H9 (cell line): ENCODE results near the gene FARP1. TPM values are rescaled to one million over a fixed set of nuclear protein-coding genes. Genes with fewer than 3 reads are reported as not detected.
A peak's percentile ranks its signal among the peaks of the same experiment; 100 is the strongest.

Source experiments
- DNase-seq: peaks from one replicate; pipeline ENCODE4 v3.0.0-alpha.2; 2017
- H2AFZ ChIP-seq: one replicate; pipeline ENCODE4 v1.6.1; 2013; ENCODE audit warnings: mild to moderate bottlenecking, low read length, control low read depth, moderate library complexity
- H2AK5ac ChIP-seq: 2 replicates; pipeline ENCODE4 v1.6.1; 2013; ENCODE audit warnings: low read length, control low read depth, mixed read lengths; ENCODE audit not compliant: insufficient read length
- H2BK120ac ChIP-seq: one replicate; pipeline ENCODE4 v1.6.1; 2013; ENCODE audit warnings: low read depth, mild to moderate bottlenecking, low read length, control low read depth, inconsistent platforms; ENCODE audit not compliant: poor library complexity, severe bottlenecking
- H2BK12ac ChIP-seq: 2 replicates; pipeline ENCODE4 v1.6.1; 2013; ENCODE audit warnings: low read length, control low read depth, mixed read lengths, low read depth; ENCODE audit not compliant: insufficient read length
- H2BK15ac ChIP-seq: 2 replicates; pipeline ENCODE4 v1.6.1; 2013; ENCODE audit warnings: low read depth, low read length, control low read depth
- H2BK20ac ChIP-seq: one replicate; pipeline ENCODE4 v1.6.1; 2013; ENCODE audit warnings: low read depth, mild to moderate bottlenecking, low read length, control low read depth, inconsistent platforms; ENCODE audit not compliant: poor library complexity, severe bottlenecking
- H2BK5ac ChIP-seq: 2 replicates; pipeline ENCODE4 v1.6.1; 2013; ENCODE audit warnings: low read length, control low read depth, mixed read lengths; ENCODE audit not compliant: insufficient read length
- H3K14ac ChIP-seq: 2 replicates; pipeline ENCODE4 v1.6.1; 2013; ENCODE audit warnings: low read length, control low read depth; ENCODE audit not compliant: insufficient read depth
- H3K18ac ChIP-seq: 2 replicates; pipeline ENCODE4 v1.6.1; 2013; ENCODE audit warnings: low read depth, mild to moderate bottlenecking, mixed read lengths, low read length, control low read depth; ENCODE audit not compliant: insufficient read length
- H3K23ac ChIP-seq: 2 replicates; pipeline ENCODE4 v1.6.1; 2013; ENCODE audit warnings: low read length, control low read depth, mixed read lengths, low read depth; ENCODE audit not compliant: insufficient read length
- H3K23me2 ChIP-seq: 2 replicates; pipeline ENCODE4 v1.6.1; 2013; ENCODE audit warnings: low read depth, mild to moderate bottlenecking, mixed read lengths, low read length, control low read depth; ENCODE audit not compliant: insufficient read length, poor library complexity, severe bottlenecking
- H3K27ac ChIP-seq: 2 replicates; pipeline ENCODE4 v1.5.1; 2013; ENCODE audit warnings: low read length, control low read depth, mixed read lengths, low read depth; ENCODE audit not compliant: insufficient read length
- H3K27me3 ChIP-seq: 2 replicates; pipeline ENCODE4 v1.6.1; 2013; ENCODE audit warnings: low read length, control low read depth, inconsistent platforms; ENCODE audit not compliant: insufficient read depth
- H3K4ac ChIP-seq: 2 replicates; pipeline ENCODE4 v1.6.1; 2013; ENCODE audit warnings: low read depth, mild to moderate bottlenecking, control low read depth, inconsistent platforms, low read length, moderate library complexity
- H3K4me1 ChIP-seq: 2 replicates; pipeline ENCODE4 v1.6.1; 2013; ENCODE audit warnings: low read length, control low read depth, inconsistent platforms; ENCODE audit not compliant: insufficient read depth
- H3K4me2 ChIP-seq: 2 replicates; pipeline ENCODE4 v1.6.1; 2013; ENCODE audit warnings: low read length, control low read depth, mixed read lengths; ENCODE audit not compliant: insufficient read length, insufficient read depth
- H3K56ac ChIP-seq: 2 replicates; pipeline ENCODE4 v1.6.1; 2013; ENCODE audit warnings: low read depth, mild to moderate bottlenecking, mixed read lengths, low read length, control low read depth; ENCODE audit not compliant: insufficient read length
- H3K79me1 ChIP-seq: 2 replicates; pipeline ENCODE4 v1.6.1; 2013; ENCODE audit warnings: low read depth, mild to moderate bottlenecking, moderate library complexity, low read length, control low read depth, inconsistent platforms; ENCODE audit not compliant: insufficient read depth, poor library complexity, severe bottlenecking
- H3K79me2 ChIP-seq: 2 replicates; pipeline ENCODE4 v1.6.1; 2013; ENCODE audit warnings: low read length, control low read depth, inconsistent platforms; ENCODE audit not compliant: insufficient read depth
- H3K9ac ChIP-seq: 2 replicates; pipeline ENCODE4 v1.6.1; 2013; ENCODE audit warnings: low read length, control low read depth, mixed read lengths; ENCODE audit not compliant: insufficient read length; ENCODE audit errors: extremely low read depth
- H3K9me3 ChIP-seq: one replicate; pipeline ENCODE4 v1.6.1; 2013; ENCODE audit warnings: low read depth, low read length, inconsistent platforms; ENCODE audit not compliant: control insufficient read depth
- H3T11ph ChIP-seq: one replicate; pipeline ENCODE4 v1.6.1; 2013; ENCODE audit warnings: mild to moderate bottlenecking, low read length, control low read depth, inconsistent platforms
- H4K20me1 ChIP-seq: one replicate; pipeline ENCODE4 v1.6.1; 2013; ENCODE audit not compliant: control insufficient read depth, insufficient read length, insufficient read depth
- H4K5ac ChIP-seq: 2 replicates; pipeline ENCODE4 v1.6.1; 2013; ENCODE audit warnings: low read depth, mild to moderate bottlenecking, mixed read lengths, low read length, control low read depth; ENCODE audit not compliant: insufficient read length
- H4K8ac ChIP-seq: replicated peaks from 2 replicates; pipeline ENCODE4 v1.6.1; 2013; ENCODE audit warnings: low read length, control low read depth, mixed read lengths, low read depth; ENCODE audit not compliant: insufficient read length
- H4K91ac ChIP-seq: 2 replicates; pipeline ENCODE4 v1.6.1; 2013; ENCODE audit warnings: low read depth, mild to moderate bottlenecking, moderate library complexity, mixed read lengths, low read length, control low read depth; ENCODE audit not compliant: insufficient read length
- H3K27ac Mint-ChIP-seq, 3 experiments: 2 replicates in 2 of 3; 3 replicates in 1 of 3; pipeline ENCODE4 v1.8.0; 2020 to 2021; ENCODE audit warnings: mixed read lengths in 3 of 3, mild to moderate bottlenecking in 1 of 3, moderate library complexity in 1 of 3
- H3K27me3 Mint-ChIP-seq: 2 replicates; pipeline ENCODE4 v1.8.0; 2021; ENCODE audit warnings: low read depth, mild to moderate bottlenecking, moderate library complexity, mixed read lengths
- H3K36me3 Mint-ChIP-seq, 3 experiments: 2 replicates in 2 of 3; 3 replicates in 1 of 3; pipeline ENCODE4 v1.8.0; 2020 to 2021; ENCODE audit warnings: low read depth in 3 of 3, mixed read lengths in 3 of 3; ENCODE audit not compliant: insufficient read depth in 1 of 3
- H3K4me1 Mint-ChIP-seq, 2 experiments: 2 replicates each; pipeline ENCODE4 v1.8.0; 2020; ENCODE audit warnings: mixed read lengths in 2 of 2
- H3K4me3 Mint-ChIP-seq, 2 experiments: 2 replicates in 1 of 2; 3 replicates in 1 of 2; pipeline ENCODE4 v1.8.0; 2020 to 2021; ENCODE audit warnings: mild to moderate bottlenecking in 2 of 2, mixed read lengths in 2 of 2, moderate library complexity in 1 of 2
- H3K9me3 Mint-ChIP-seq, 2 experiments: 2 replicates in 1 of 2; 3 replicates in 1 of 2; pipeline ENCODE4 v1.8.0; 2020; ENCODE audit warnings: mild to moderate bottlenecking in 2 of 2, mixed read lengths in 2 of 2, moderate library complexity in 1 of 2
- CTCF ChIP-seq: fragments of 200-600 bp; sonication (generic); conservative IDR thresholded peaks from 3 replicates; pipeline ENCODE4 v1.8.0; 2021; ENCODE audit warnings: antibody characterized with exemption, mild to moderate bottlenecking
- WGBS: extraction: QIAGEN DNeasy Blood & Tissue Kit; methylation state at CpG from one replicate; pipeline ENCODE4 v1.1.7; 2013; ENCODE audit warnings: missing lambda C conversion rate, low lambda C conversion rate, mixed read lengths; ENCODE audit not compliant: insufficient read length; ENCODE audit errors: extremely low coverage; 5-methylcytosine and 5-hydroxymethylcytosine counted together
- total RNA-seq: library from RNA; stranded (reverse); gene quantifications from 2 replicates; pipeline ENCODE4 v1.2.1, GENCODE V29; 2021

FARP1 gene
- total RNA-seq, 1 experiment from 2014 or later, result 95.9 TPM

GRCh38 chr13:98397221-98397620 lies 254.3 kb downstream of the FARP1 start:
- Histone ChIP-seq H2BK20ac (no peak overlapping the region), H3K4me1 (peaks cover 4% of the 10 kb centered on the region; the same call in 1 of the 2 replicates), H2BK15ac (no peak overlapping the region), H3K56ac (no peak overlapping the region), H3K4ac (no peak overlapping the region), H4K20me1 (no peaks in the 10 kb centered on the region), H4K8ac (no peak overlapping the region), H3T11ph (no peak overlapping the region), H2AFZ (no peak overlapping the region), H3K79me2 (no peaks in the 10 kb centered on the region), H3K18ac (no peak overlapping the region), H3K14ac (no peak overlapping the region), H3K4me2 (no peak overlapping the region), H2BK12ac (no peak overlapping the region), H3K9me3 (no peaks in the 10 kb centered on the region), H3K27me3 (no peaks in the 10 kb centered on the region), H3K9ac (no peak overlapping the region), H4K5ac (no peak overlapping the region), H4K91ac (no peak overlapping the region), H3K23ac (no peak overlapping the region), H3K23me2 (no peaks in the 10 kb centered on the region), H2AK5ac (no peak overlapping the region), H3K79me1 (no peaks in the 10 kb centered on the region), H2BK120ac (no peak overlapping the region), H2BK5ac (no peak overlapping the region), H3K27ac (no peak overlapping the region)
- Mint-ChIP-seq H3K4me3 (no peak overlapping the region), H3K36me3 (peaks cover 9 to 36% (median 17%) of the 10 kb centered on the region in 3 experiments), H3K27ac (peak overlapping the region in 1 of 3 experiments; percentile 65; a peak in 3 of 7 replicates), H3K9me3 (no peaks in the 10 kb centered on the region), H3K4me1 (peaks cover 17% of the 10 kb centered on the region in 2 experiments), H3K27me3 (no peaks in the 10 kb centered on the region)
- no CpG with 5 or more reads among the region's 1 CpG for WGBS
- no peak for DNase-seq
- no peak for TF ChIP-seq CTCF
